ENCODE results near the gene COPG2. TPM values are rescaled to one million over a fixed set of nuclear protein-coding genes. Genes with fewer than 3 reads are reported as not detected.

COPG2 gene
- total and polyA plus RNA-seq, 2 experiments from 2014 or later = 4.9 to 66.3 TPM

GRCh38 chr7:130708001-130708400 lies 39.5 kb upstream of the COPG2 start:
- Histone ChIP-seq H3K79me2 (replicated peaks; ENCODE audit: insufficient read depth) (no peaks in the 10 kb centered on the region), H3K4me3 (no peak overlapping the region), H2AFZ (no peak overlapping the region), H3K9me2 (ENCODE audit: insufficient read depth) (no peaks in the 10 kb centered on the region), H3K4me2 (no peak overlapping the region), H4K20me1 (replicated peaks; ENCODE audit: insufficient read depth) (no peaks in the 10 kb centered on the region), H3K36me3 (ENCODE audit: insufficient read depth) (no peaks in the 10 kb centered on the region), H3K27ac (ENCODE audit: low read depth) (no peak overlapping the region), H3F3A (replicated peaks; ENCODE audit: low read depth) (no peaks in the 10 kb centered on the region), H3K27me3 (ENCODE audit: insufficient read depth) (no peaks in the 10 kb centered on the region), H3K4me1 (ENCODE audit: insufficient read depth) (no peaks in the 10 kb centered on the region)
- ATAC-seq (no peak), DNase-seq (ENCODE audit: low spot score) (no peak)
- no peak overlapping the region for H3K4me3 Mint-ChIP-seq
- H3K36me3 Mint-ChIP-seq (ENCODE audit: low read depth) = no peaks in the 10 kb centered on the region
- H3K27me3 Mint-ChIP-seq (ENCODE audit: insufficient read depth, low read depth, poor library complexity) = no peaks in the 10 kb centered on the region
- H3K27ac Mint-ChIP-seq = no peak overlapping the region
- H3K9me3 Mint-ChIP-seq = peaks cover 9% of the 10 kb centered on the region
- peaks cover 3% of the 10 kb centered on the region; the same call in 1 of the 3 replicates for H3K4me1 Mint-ChIP-seq
- TF ChIP-seq EZH2phosphoT487 (IDR thresholded peaks at IDR 0.05; ENCODE audit: unreplicated experiment) = no peak
- no peak for TF ChIP-seq EZH2 (IDR thresholded peaks at IDR 0.05; ENCODE audit: low read depth, unreplicated experiment)
- TF ChIP-seq POLR2AphosphoS5 (IDR thresholded peaks at IDR 0.05; ENCODE audit: low read depth) = no peak

- no peak overlapping the region for H3K27ac Mint-ChIP-seq
- H4K20me1 ChIP-seq (replicated peaks; ENCODE audit: insufficient read depth) = no peaks in the 10 kb centered on the region
- no peaks in the 10 kb centered on the region for H3K36me3 ChIP-seq (ENCODE audit: insufficient read depth)
- H3K4me3 ChIP-seq = no peak overlapping the region
- H3F3A ChIP-seq (replicated peaks; ENCODE audit: low read depth) = no peaks in the 10 kb centered on the region
- H3K36me3 Mint-ChIP-seq (ENCODE audit: low read depth) = no peaks in the 10 kb centered on the region
- H3K79me2 ChIP-seq (replicated peaks; ENCODE audit: insufficient read depth) = no peaks in the 10 kb centered on the region
- H3K4me1 ChIP-seq (ENCODE audit: insufficient read depth) = no peaks in the 10 kb centered on the region
- H3K9me3 Mint-ChIP-seq = peaks cover 9% of the 10 kb centered on the region
- no peaks in the 10 kb centered on the region for H3K9me2 ChIP-seq (ENCODE audit: insufficient read depth)
- no peaks in the 10 kb centered on the region for H3K27me3 ChIP-seq (ENCODE audit: insufficient read depth)
- peaks cover 2% of the 10 kb centered on the region for H3K27me3 Mint-ChIP-seq (ENCODE audit: insufficient read depth, low read depth, poor library complexity)
- H3K27ac ChIP-seq (ENCODE audit: low read depth) = no peak overlapping the region
- no peaks in the 10 kb centered on the region for H3K4me1 Mint-ChIP-seq
- ATAC-seq (no peak), DNase-seq (ENCODE audit: low spot score) (no peak)
- H3K4me3 Mint-ChIP-seq = no peak overlapping the region
- no peak overlapping the region for H2AFZ ChIP-seq
- H3K4me2 ChIP-seq = no peak overlapping the region
- TF ChIP-seq EZH2phosphoT487 (IDR thresholded peaks at IDR 0.05; ENCODE audit: unreplicated experiment) (no peak), POLR2AphosphoS5 (IDR thresholded peaks at IDR 0.05; ENCODE audit: low read depth) (no peak), JUNB (IDR thresholded peaks at IDR 0.05; ENCODE audit: unreplicated experiment) (no peak), EZH2 (IDR thresholded peaks at IDR 0.05; ENCODE audit: low read depth, unreplicated experiment) (no peak), ZNF331 (CRISPR knock-in tag; IDR thresholded peaks at IDR 0.05; ENCODE audit: low read depth) (no peak), REST (IDR thresholded peaks at IDR 0.05; ENCODE audit: unreplicated experiment) (no peak), NANOG (IDR thresholded peaks at IDR 0.05; ENCODE audit: borderline replicate concordance) (no peak), ZNF114 (CRISPR knock-in tag; IDR thresholded peaks at IDR 0.05) (no peak), ZNF462 (CRISPR knock-in tag; IDR thresholded peaks at IDR 0.05) (no peak)
- TF ChIP-seq, protein P1, sequence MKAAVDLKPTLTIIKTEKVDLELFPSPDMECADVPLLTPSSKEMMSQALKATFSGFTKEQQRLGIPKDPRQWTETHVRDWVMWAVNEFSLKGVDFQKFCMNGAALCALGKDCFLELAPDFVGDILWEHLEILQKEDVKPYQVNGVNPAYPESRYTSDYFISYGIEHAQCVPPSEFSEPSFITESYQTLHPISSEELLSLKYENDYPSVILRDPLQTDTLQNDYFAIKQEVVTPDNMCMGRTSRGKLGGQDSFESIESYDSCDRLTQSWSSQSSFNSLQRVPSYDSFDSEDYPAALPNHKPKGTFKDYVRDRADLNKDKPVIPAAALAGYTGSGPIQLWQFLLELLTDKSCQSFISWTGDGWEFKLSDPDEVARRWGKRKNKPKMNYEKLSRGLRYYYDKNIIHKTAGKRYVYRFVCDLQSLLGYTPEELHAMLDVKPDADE (IDR thresholded peaks at IDR 0.05) = no peak
These were observed 35.3 kb upstream of the COPG2 start for GRCh38 chr7:130703851-130704250.
